Left renal pelvis (tissue), 4 donors: ENCODE data around the gene ADD1. TPM values are rescaled to one million over a fixed set of nuclear protein-coding genes. Genes with fewer than 3 reads are reported as not detected.

ENCODE experiments used
- DNase-seq, 4 donors: peaks; one replicate each; pipeline ENCODE4 v3.0.0-alpha.2; 2013; ENCODE audit warnings: low read depth in 4 of 4, low spot score in 3 of 4
- polyA plus RNA-seq, 4 donors: library from polyadenylated mRNA; unstranded; fragments of 120-200 nt; gene quantifications; one replicate each; pipeline ENCODE4 v1.2.1, GENCODE V29; 2013; ENCODE audit not compliant: insufficient read length in 4 of 4

ADD1 gene
- polyA plus RNA-seq, 4 donors = 246 to 304 (median 267) TPM

DNA sequence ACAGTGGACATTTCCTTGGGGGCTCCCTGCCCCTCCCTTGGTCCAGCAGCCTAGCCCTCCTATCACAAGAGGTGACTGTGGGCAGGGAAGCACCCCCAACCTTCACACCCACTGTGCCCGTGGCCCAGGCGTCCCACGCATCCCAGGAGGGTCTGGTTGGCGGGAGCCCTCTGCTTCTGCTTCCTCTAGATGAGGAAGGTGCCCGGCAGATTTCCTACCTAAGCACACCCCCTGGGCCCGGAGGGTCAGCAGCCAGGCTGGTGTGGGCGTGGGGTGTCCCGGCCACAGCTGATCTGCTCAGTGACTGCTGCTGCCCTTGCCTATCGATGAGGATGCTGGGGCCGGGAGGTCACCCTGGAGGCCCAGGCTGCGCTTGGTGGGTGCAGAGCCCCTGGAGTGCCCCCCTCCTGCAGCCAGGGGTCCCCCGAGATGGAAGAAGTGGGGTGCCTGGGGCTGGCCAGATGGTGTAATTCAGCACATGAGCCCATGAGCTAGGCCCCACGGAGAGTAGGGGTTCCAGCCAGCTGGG is 38.6 kb upstream of the ADD1 start:
- no peak for DNase-seq

DNA sequence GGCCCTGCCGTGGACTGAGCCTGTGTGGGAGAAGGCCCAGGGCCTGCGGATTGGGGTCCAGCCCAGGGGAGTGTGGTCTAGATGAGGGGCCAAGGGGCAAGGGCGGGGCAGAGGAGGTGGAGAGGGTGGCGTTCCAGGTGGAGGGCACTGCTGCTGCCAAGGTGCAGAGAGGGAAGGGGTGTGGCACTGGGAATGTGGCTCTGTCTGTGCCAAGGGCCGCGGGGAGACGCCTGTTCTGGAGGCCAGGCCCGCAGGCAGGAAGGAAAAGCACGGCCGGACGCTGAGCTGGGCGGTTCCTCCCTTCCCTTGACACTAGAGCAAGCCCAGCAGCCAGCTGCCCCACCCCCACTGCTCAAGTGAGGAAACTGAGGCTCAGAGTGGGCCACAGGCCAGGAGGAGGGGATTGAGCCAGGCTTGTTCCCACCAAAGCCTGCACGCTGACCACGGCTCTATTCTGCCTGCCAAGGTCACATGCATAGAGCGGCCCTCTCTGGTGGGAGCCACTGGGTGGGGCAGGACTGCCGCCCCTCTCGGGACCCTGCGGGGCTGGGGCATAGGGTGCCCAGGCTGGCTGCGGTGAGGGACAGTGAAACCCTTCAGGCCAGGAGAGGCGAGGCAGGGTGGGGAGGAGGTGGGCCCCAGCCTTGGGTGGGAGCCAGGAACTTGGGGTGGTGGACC is 37.8 kb upstream of the ADD1 start:
- DNase-seq = no peak

DNA sequence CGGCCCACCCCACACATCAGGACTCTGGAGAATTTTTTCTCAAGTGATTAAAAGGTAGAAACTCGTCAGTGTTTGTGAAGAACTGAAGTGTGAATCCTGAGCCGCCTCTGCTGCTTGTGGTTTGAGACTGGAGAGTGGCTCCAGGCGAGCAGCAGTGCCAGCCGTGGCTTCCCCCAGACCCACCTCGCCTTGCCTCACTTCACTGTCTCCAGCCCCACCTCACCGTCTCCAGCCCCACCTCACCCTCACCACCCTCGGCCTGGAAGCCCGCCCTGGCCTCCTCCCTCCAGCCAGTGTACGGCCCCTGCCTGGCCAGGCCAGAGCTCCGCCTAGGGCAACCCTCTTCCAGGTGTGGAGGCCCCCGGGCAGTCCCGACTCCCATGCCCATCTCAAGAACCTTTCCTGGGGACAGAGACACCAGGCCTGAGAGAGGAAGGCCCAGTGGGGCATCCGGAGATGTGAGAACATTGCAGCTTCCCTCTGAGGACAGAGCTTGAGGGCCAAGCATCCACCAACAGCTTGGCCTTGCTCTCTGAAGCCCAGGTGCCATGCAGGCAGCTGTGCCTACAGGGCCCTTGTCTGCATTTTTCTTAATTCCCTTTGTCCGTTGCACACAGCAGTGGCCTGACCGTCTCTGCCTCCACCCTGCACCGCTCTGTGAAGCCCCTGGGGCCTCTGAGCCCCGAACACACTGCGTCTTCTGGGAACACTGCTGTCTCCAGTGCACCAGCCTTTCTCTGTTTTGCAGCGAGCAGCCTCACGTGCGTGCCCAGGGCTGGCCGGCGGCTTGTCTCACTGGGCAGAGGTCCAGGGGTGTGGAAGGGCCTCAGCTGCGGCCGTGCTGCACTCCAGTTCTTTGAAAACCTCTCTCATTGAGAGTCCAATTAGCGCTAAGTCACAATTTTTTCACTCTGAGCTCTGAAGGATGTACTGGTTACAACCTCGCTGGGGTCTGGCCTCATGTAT is 37.0 kb upstream of the ADD1 start:
- no peak for DNase-seq

DNA sequence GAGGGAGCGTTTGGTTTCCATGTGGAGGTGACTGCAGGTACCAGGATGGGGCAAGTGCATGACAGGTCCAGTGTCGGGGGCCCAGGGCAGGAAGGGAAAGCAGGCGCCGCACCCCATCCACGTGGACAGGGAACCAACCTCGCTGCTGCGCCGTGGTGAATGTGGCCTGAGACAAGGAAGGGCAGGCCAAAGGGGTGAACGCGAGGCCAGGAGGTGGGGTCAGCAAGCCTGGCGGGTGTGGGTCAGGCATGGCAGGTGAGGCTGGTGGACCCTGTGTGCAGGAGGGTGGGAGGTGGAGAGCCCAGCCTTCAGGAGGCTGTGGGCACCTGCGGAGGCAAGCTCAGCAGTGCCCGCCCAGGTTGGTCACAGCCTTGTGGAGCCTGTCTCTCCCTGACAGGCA is 36.1 kb upstream of the ADD1 start:
- no peak for DNase-seq

DNA sequence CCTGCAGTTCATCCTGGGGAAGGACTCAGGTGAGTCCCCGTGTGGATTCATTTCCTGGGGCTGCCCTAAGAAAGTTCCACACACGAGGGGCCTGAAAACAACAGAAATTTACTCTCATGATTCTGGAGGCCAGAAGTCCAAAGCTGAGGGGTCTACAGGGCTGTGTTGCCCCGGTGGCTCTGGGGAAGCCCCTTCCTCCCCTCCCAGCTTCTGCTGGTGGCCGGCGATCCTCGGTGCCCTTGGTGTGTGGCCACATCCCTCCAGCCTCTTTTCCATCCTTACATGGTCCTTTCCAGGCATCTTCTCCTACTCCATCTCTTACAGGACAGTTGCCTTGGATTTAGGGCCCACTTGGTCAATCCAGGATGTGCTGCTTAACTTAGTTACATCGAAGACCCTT is 35.6 kb upstream of the ADD1 start:
- no peak for DNase-seq

DNA sequence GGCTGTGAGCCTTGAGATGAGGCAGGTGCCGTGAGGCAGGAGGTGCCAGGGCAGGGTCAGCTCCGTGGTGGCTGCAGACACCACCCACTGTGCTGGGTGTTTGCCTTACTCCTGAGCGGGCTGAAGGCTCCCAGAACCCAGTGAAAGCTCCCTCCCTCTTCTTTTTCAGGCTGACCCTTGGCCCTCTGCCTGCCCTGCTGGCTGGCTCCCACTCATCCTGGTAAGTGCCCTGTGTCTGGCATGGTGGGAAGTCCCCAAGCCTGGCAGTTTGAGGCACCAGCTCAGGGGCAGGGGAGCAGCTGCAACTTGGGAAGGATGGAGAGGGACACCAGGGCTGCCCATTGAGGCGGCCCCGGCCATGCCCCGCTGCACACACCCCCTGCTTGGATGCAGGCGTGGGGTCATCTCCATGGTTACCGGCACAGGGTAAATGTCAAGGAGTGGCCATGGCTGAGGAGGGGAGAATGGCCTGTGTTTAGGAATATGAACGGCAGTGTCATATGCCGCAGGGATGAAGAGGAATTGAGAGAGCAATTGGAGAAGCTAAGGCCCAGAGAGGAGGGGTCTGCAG is 33.9 kb upstream of the ADD1 start:
- no peak for DNase-seq

DNA sequence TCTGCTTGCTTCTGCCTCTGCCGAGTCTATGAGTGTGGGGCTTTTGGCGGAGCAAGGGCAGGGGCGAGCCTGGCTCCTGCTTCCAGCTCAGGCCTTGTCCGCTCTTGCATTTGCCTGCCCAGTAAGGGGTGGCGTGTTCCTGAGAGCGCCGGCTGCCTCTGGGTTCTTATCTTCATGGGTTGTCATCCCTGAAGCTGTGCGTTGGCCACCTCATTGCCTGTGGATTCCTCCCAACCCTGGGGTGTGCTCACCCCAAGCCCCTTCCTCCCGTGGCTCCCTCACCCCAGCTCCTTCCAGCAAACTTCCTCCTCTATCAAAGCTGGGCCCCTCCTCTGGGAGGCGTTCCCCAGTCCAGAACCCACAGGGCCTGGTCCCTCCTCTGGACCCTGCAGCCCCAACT is 33.3 kb upstream of the ADD1 start:
- no peak for DNase-seq

DNA sequence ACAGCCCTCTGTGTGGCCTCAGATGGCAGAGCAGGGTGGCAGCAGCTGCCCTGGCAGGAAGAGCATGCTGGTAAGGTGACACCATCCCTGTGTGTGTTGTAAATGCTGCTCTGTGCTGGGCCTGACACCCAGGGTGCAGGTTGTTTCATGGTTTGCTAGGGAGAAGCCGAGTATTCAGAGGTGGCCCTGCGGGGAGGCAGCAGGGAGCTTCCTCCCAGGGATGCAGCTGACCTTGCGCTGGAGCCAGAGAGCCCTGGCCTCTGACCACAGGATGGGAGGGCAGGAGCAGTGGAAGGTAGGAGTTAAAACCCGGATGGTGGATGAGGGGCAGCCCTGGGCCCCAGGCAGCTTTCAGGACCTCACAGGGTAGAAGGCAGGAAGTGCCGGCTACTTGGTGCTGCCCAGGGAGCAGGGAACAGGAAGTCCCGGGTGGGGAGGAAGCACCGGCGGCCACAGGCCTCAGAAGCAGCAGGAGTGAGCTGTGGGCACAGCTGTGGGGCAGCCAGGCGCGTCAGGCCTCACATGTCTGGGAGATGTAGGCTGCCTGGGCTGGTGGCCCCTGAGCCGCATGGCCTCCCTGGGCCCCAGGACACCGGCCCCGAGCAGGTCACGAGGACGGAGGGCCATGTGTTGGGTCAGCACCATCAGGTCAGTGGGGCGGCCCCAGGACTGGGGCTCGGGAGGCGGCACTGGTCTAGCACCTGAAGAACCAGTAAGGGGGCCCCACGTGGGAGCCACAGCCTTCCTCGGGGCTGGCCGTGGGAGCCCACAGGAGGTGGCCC is 31.6 kb upstream of the ADD1 start:
- DNase-seq = no peak

DNA sequence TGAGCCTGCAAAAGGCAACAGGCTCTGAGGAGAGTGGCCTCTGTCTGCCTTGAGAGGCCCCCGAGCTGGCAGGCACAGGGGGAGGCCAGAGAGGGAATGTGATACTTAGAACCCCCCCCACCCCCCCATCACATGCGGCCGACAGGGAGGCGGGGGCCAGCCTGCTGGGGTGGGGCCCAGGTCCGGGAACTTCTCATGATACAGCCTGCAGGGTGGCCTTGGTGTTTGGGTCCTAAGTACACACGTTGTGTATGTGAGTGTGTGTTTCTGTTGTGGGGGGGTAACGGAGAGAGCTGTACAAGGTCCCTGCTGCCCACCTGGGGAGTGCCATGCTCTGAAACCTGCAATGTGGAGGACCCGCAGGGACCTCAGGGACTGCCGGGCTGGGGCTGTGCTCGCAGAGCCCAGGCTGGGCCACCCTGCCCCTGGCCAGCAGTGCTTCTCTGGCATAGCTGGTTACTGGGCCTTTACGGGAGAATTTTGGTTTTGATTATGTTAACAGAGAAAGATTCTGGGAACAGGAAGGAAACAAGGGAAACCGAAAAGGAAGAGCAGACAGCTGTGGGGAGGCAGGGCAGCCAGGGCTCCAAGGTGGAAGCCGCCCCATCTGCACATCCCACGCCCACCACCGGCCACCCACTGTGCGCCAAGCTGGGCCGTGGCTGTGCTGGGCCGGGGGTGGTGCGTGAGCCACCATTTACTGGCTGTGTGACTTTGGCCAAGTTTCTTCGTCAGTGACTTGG is 30.9 kb upstream of the ADD1 start:
- DNase-seq = no peak

DNA sequence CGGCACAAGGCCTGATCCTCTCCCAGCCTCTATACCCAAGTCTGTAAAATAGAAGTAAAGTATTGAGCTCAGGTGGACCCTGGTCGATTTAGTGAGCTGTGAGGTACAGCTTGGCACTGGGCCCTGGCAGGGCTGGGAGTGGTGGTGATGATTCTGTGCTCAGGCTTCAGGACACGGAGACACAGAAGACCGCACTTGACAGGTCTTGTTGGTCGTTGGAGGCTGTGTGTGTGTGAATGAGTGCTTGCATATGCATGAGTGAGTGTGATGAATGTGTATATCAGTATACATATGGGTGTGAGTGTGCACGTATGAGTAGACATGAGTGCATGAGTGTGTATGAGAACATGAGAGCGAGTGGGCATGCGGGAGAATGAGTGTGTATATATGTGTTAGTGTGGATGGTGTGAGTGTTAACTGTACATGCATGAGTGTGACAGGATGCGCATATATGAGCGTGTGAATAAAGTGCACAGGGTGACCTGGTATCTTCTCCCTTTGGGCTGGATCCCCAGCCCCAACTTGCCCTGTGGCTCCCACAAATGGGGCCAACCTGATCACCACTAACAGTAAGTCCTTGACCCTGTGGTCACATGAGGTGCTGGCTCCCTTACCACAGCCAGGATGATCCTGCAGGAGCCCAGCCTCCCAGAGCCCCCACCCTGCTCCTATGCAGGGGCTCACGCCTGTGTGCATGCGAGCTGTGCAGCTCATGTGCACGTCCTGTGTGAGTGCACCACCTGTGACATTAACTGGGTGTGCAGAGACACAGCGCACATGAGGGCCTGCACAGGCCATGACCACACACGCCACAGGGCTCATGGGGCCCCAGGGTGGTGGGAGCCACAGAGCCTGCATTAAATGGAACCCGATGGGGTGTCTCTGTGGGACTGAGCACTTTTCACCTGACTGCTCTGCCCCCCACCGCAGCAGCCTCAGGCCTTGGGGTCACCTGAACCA is 29.9 kb upstream of the ADD1 start:
- DNase-seq = no peak

DNA sequence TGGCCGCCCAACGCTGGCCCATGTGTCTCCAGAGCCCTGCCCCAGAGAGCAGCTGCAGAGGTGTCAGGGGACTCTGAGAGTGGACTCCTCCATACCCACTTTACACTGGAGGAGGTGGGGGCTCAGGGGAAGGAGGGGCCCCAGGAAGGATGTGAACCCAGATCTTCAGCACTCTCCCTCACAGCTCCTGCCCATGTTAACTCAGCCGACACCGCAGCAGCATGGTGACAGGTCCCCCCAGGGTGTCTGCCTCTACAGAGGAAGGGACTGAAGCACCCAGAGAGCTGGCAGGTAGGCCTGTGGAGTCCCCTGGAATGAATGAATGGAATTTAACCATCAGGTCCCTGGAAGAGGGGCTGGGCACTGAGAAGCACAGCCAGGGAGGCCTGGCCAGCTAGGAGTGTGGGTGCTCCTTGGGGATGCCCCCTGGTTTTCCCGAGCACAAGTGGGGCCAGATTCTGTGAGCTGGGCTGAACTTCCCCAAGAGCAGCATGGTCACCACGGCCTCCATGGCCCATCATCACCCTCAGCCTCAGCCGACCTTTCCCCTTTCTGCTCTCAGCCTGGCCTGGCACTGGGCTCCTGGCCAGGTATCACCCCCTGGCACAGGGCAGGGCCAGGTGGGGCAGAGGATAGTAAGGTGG is 28.9 kb upstream of the ADD1 start:
- DNase-seq = no peak

DNA sequence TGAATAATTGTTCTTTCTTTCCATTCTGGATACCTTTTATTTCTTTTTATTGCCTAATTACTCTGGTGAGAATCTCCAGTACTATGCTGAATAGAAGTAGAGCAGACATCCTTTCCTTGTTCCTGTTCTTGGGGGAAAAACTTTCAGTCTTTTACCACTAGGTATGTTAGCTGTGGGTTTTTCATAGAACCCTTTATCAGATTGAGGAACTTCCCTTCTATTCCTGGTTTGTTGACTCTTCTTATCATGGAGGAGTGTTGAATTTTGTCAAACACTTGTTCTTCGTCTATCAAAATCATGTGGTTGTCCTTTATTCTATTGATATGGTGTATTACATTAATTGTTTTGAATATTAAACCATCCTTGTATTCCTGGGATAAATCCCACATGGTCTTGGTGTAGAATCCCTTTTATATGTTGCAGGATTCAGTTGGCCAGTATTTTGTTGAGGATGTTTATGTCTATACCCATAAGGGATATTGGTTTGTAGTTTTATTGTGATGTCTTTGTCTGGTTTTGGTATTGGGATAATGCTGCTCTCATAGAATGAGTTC is 27.2 kb upstream of the ADD1 start:
- DNase-seq = no peak

DNA sequence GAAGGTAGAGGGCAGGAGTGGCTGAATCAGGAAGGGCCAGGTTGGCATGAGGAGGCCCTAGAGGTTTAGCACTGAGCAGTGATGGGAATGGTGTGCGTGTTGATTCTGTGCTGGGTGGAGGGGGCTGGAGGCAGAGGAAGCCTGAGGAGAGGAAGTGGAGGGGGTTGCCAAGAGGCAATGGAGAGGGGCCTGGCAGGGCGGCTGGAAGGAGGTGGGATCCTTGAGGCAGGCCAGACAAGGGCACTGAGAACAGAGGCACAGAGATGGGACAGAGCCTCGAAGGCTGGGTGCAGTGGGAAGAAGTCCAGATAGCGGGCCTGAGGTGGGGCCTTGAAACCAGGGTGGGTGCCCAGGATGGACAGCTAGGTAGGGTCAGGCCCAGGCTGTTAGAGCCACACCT is 26.5 kb upstream of the ADD1 start:
- DNase-seq = no peak

DNA sequence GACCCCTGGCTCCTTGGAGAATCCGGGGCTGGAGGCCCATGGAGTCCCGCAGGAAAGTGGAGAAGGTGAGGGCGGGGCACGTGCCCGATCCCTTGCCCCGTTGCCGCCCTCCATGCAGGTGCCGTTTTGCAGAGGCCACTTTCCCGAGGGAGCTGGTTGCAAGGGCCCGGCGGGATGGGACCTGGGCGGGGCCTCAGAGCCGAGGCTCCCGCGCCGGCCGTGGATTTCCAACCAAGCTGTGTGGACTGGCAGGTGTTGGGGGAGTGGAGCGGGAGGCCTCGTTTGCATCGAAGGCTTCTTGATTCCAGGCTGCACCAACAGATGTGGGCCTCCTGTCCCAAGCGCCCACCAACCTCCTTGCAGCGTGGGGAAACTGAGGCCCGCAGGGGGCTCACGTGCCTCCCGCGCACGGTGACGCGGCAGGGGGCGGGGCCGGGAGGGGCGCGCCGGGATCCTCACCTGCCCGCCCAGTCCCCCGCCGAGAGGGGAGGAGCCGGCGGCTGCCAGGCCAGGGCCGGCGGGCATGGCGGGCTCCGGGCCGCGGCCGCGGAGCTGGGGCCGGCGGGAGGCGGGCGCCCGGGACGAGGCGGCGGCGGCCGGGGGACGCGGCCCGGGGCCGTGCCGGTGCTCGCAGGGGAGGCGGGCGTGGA is 25.8 kb upstream of the ADD1 start:
- DNase-seq = no peak

DNA sequence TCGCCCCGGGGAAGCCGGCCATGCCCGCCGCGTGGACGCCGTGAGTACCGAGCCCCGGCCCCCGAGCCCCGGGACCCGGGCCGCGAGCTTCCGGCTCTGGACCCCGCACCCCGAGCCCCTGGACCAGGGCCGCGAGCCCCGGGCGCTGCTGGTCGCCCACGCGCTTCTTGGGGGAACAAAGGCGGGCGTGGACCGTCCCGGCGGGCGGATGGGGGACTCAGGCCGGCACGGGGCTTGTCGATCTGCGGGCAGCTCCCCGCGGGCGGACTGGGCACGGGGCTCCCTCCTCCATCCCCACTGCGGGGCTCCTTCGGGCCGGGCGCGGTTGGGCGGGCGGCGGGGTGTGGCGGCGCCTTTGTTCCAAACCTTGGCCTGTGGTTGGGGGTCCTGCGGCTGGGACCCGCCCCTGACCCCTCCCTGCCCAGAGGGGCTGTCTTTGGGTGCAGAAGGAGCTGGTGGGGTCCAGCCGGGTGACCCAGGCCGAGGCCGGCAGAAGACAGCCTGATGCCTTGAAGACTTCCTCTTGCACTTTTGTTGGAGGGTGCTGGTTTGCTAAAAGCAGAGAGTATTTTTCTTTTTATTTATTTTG is 25.2 kb upstream of the ADD1 start:
- DNase-seq = no peak

DNA sequence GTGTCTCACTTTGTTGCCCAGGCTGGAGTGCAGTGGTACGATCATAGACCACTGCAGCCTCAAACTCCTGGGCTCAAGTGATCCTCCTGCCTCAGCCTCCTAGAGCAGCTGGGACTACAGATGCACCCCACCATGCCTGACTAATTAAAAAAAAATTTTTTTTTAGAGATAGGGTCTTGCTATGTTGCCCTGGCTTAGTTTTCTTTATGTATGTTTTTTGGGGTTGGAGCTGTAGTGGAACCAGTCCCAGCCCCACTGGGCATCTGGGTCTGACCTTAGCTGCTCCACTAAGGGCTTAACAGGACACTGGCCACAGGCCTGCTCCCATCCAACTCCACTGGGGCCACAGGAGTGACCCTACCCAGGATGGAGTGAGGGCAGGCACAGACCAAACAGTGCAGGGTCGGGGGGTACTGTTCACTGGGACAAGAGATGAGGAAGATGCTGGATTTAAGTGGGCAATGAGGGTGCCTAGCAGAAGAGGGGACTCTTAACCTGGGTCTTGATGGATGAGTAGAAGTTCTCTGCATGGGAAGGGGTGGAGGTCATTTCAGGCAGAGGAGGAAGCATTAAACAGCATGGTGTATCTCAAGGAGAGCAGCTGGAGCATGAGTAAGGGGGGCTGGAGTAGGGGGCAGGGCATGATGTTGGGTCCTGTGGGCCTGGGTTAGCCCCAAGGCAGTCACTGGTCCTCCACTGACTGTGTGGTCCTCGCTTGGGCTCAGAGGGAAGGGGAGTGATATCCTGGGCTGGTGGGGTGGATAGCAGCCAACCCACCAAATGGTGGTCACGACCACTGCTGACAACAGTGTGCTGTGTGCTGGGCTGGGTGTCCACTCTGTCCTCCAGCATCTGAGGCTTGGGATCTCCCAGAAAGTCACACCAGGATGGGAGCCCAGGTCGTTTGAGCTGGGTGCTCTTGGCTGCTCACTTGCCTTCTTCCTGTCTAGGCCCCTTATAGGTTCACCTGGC is 24.1 kb upstream of the ADD1 start:
- no peak for DNase-seq
